Tibial nerve (tissue), 4 donors: ENCODE data around the gene SLMAP. TPM values are rescaled to one million over a fixed set of nuclear protein-coding genes. Genes with fewer than 3 reads are reported as not detected.

Experiments used
- DNase-seq, 2 donors: peaks; one replicate each; pipeline ENCODE4 v3.0.0-alpha.2; 2019; ENCODE audit warnings: low spot score in 2 of 2
- H3K27ac ChIP-seq, 4 donors: fragments of 200-600 bp; sonication (generic) in 3 of 4; one replicate each; pipeline ENCODE4 v1.5.1; 2017 to 2019; ENCODE audit warnings: mild to moderate bottlenecking in 1 of 4
- H3K27me3 ChIP-seq, 2 donors: fragments of 200-600 bp; sonication (generic) in 1 of 2; one replicate each; pipeline versions ENCODE4 v1.5.1 to v1.6.0; 2017 to 2019
- H3K36me3 ChIP-seq, 3 donors: fragments of 200-600 bp; sonication (generic); one replicate each; pipeline ENCODE4 v1.5.1; 2018 to 2019
- H3K4me1 ChIP-seq, 4 donors: fragments of 200-600 bp; sonication (generic) in 3 of 4; one replicate each; pipeline ENCODE4 v1.5.1; 2017 to 2019
- H3K4me3 ChIP-seq, 4 donors: fragments of 200-600 bp; sonication (generic) in 3 of 4; one replicate each; pipeline ENCODE4 v1.5.1; 2017 to 2019; ENCODE audit warnings: mild to moderate bottlenecking in 1 of 4, moderate library complexity in 1 of 4
- H3K9me3 ChIP-seq, 4 donors: fragments of 200-600 bp; sonication (generic) in 3 of 4; one replicate each; pipeline ENCODE4 v1.5.1; 2017 to 2019
- CTCF ChIP-seq, 5 experiments: fragments of 200-600 bp in 3 of 5; fragments of 450-650 bp in 2 of 5; sonication (generic) in 3 of 5; IDR thresholded peaks; one replicate each; pipeline ENCODE4 v1.5.1; 2016 to 2019; ENCODE audit warnings: antibody characterized with exemption in 5 of 5, mild to moderate bottlenecking in 3 of 5, moderate library complexity in 2 of 5
- EP300 ChIP-seq, 2 donors: sonication (generic); formaldehyde crosslinking; IDR thresholded peaks; one replicate each; pipeline ENCODE4 v1.6.1; 2017; ENCODE audit warnings: antibody characterized with exemption in 2 of 2, mild to moderate bottlenecking in 1 of 2
- POLR2A ChIP-seq, 2 donors: fragments of 450-650 bp; IDR thresholded peaks; one replicate each; pipeline ENCODE4 v1.6.1; 2017; ENCODE audit warnings: antibody characterized with exemption in 2 of 2, mild to moderate bottlenecking in 2 of 2, moderate library complexity in 2 of 2
- WGBS, 2 donors: methylation state at CpG; one replicate each; pipeline ENCODE4 v1.1.5; 2018; 5-methylcytosine and 5-hydroxymethylcytosine counted together
- total RNA-seq, 4 donors: library from RNA; depleted of rRNA; stranded (reverse); fragments of >200 nt; gene quantifications; one replicate each; pipeline ENCODE4 v1.1.0, GENCODE V29; 2016

SLMAP gene
- total RNA-seq, 4 donors from 2014 or later = 66.6 to 101 (median 87.4) TPM

GRCh38 chr3:57957824-57958223 is 201.7 kb downstream of the SLMAP start:
- 100% methylated on average over 1 of the region's 1 CpG for WGBS, 2 donors
- DNase-seq = no peak
- no peak for TF ChIP-seq CTCF (IDR thresholded peaks at IDR 0.05)
- no peak for TF ChIP-seq EP300 (IDR thresholded peaks at IDR 0.05)
- no peak for TF ChIP-seq POLR2A (IDR thresholded peaks at IDR 0.05)
- Histone ChIP-seq H3K36me3 (no peaks in the 10 kb centered on the region), H3K27me3 (no peaks in the 10 kb centered on the region), H3K4me1 (peaks cover 0 to 31% (median 10%) of the 10 kb centered on the region in 4 donors), H3K27ac (no peak overlapping the region), H3K9me3 (no peaks in the 10 kb centered on the region), H3K4me3 (no peak overlapping the region)

- DNase-seq = no peak
- 76 to 85% methylated on average over 10 to 12 of the region's 13 CpGs for WGBS, 2 donors
- no peaks in the 10 kb centered on the region for H3K36me3 ChIP-seq
- peak overlapping the region in 3 of 4 donors; percentile 24 to 66 (median 65) for H3K27ac ChIP-seq
- peaks cover 0 to 21% (median 10%) of the 10 kb centered on the region in 4 donors for H3K4me1 ChIP-seq
- TF ChIP-seq POLR2A (IDR thresholded peaks at IDR 0.05) (no peak), CTCF (IDR thresholded peaks at IDR 0.05) (no peak), EP300 (IDR thresholded peaks at IDR 0.05) (no peak)
- H3K4me3 ChIP-seq = no peak overlapping the region
- no peaks in the 10 kb centered on the region for H3K27me3 ChIP-seq
- H3K9me3 ChIP-seq = no peaks in the 10 kb centered on the region
Observed at GRCh38 chr3:57958642-57959422, 202.7 kb downstream of the SLMAP start.

GRCh38 chr3:57959423-57960173 is 203.5 kb downstream of the SLMAP start:
- Histone ChIP-seq H3K4me1 (peaks cover 0 to 19% (median 10%) of the 10 kb centered on the region in 4 donors), H3K9me3 (no peaks in the 10 kb centered on the region), H3K27me3 (no peaks in the 10 kb centered on the region), H3K36me3 (no peaks in the 10 kb centered on the region), H3K27ac (peak overlapping the region in 3 of 4 donors; percentile 24 to 66 (median 65)), H3K4me3 (no peak overlapping the region)
- TF ChIP-seq EP300 (IDR thresholded peaks at IDR 0.05) = no peak
- no peak for TF ChIP-seq POLR2A (IDR thresholded peaks at IDR 0.05)
- no peak for TF ChIP-seq CTCF (IDR thresholded peaks at IDR 0.05)
- peak in 1 of 2 donors; percentile 59 for DNase-seq
- 55 to 56% methylated on average over 19 of the region's 19 CpGs for WGBS, 2 donors

GRCh38 chr3:57960174-57960505 is 204.0 kb downstream of the SLMAP start:
- Histone ChIP-seq H3K27me3 (no peaks in the 10 kb centered on the region), H3K4me1 (peaks cover 0 to 19% (median 10%) of the 10 kb centered on the region in 4 donors), H3K9me3 (no peaks in the 10 kb centered on the region), H3K4me3 (no peak overlapping the region), H3K36me3 (no peaks in the 10 kb centered on the region), H3K27ac (peak overlapping the region in 3 of 4 donors; percentile 24 to 66 (median 65))
- 63 to 68% methylated on average over 2 to 4 of the region's 4 CpGs for WGBS, 2 donors
- DNase-seq = no peak
- TF ChIP-seq POLR2A (IDR thresholded peaks at IDR 0.05) = no peak
- TF ChIP-seq EP300 (IDR thresholded peaks at IDR 0.05) = no peak
- no peak for TF ChIP-seq CTCF (IDR thresholded peaks at IDR 0.05)
